Nephron (organoid): ENCODE results near the gene KRTAP10-11.
"Not testable (repeated sequence)": the region's sequence is repeated elsewhere in the genome, so short reads cannot be mapped to it uniquely, and the experiment has no call there.

Experiments
- H3K27ac Mint-ChIP-seq, 3 experiments: 2 replicates each; pipeline ENCODE4 v1.8.0; 2020; ENCODE audit warnings: mixed read lengths in 3 of 3, mild to moderate bottlenecking in 2 of 3, moderate library complexity in 1 of 3
- H3K27me3 Mint-ChIP-seq: 2 replicates; pipeline ENCODE4 v1.8.0; 2021; ENCODE audit warnings: low read depth, mild to moderate bottlenecking, moderate library complexity, mixed read lengths
- H3K36me3 Mint-ChIP-seq: 2 replicates; pipeline ENCODE4 v1.8.0; 2020; ENCODE audit warnings: low read depth, mixed read lengths
- H3K4me1 Mint-ChIP-seq: 2 replicates; pipeline ENCODE4 v1.8.0; 2020; ENCODE audit warnings: mixed read lengths
- H3K4me3 Mint-ChIP-seq, 3 experiments: 2 replicates each; pipeline ENCODE4 v1.8.0; 2020; ENCODE audit warnings: mild to moderate bottlenecking in 3 of 3, mixed read lengths in 3 of 3, moderate library complexity in 2 of 3
- H3K9me3 Mint-ChIP-seq: 2 replicates; pipeline ENCODE4 v1.8.0; 2020; ENCODE audit warnings: mixed read lengths
- CTCF ChIP-seq, 3 experiments: fragments of 200-600 bp; sonication (generic); IDR thresholded peaks; one replicate each; pipeline ENCODE4 v1.5.0; 2021; ENCODE audit warnings: antibody characterized with exemption in 3 of 3; ENCODE audit not compliant: unreplicated experiment in 3 of 3

Gene KRTAP10-11

GRCh38 chr21:44628707-44629391 lies 17.4 kb upstream of the KRTAP10-11 start:
- Mint-ChIP-seq H3K36me3 (peaks cover 20% of the 10 kb centered on the region), H3K9me3 (peaks cover 44% of the 10 kb centered on the region), H3K27me3 (peaks cover 26% of the 10 kb centered on the region), H3K27ac (no peak overlapping the region), H3K4me3 (no peak overlapping the region), H3K4me1 (no peaks in the 10 kb centered on the region)
- no peak for TF ChIP-seq CTCF (IDR thresholded peaks at IDR 0.05; ENCODE audit: unreplicated experiment in 3 of 3)

DNA sequence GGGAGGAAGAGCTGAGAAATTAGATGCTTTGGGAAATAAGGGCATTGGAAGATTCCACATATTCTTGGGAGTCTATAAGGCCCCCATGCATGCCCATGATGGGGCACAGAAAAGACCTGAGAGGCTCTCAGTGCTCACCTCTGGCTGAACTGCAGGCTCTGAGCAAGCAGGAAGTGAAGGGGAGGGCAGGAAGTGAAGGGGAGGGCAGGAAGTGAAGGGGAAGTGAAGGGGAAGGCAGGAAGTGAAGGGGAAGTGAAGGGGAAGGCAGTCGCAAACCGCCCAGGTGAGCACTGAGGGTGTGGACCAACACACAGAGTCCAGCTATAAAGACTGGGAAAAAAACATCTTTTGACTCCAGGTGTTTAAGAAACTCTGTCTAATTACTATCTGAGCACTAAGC lies 15.8 kb upstream of the KRTAP10-11 start:
- TF ChIP-seq CTCF (IDR thresholded peaks at IDR 0.05; ENCODE audit: unreplicated experiment in 3 of 3): no peak
- no peaks in the 10 kb centered on the region for H3K4me1 Mint-ChIP-seq
- H3K9me3 Mint-ChIP-seq: peaks cover 35% of the 10 kb centered on the region
- H3K27ac Mint-ChIP-seq: no peak overlapping the region
- H3K27me3 Mint-ChIP-seq: peaks cover 30% of the 10 kb centered on the region
- no peak overlapping the region for H3K4me3 Mint-ChIP-seq
- H3K36me3 Mint-ChIP-seq: peaks cover 13% of the 10 kb centered on the region

- no peak for TF ChIP-seq CTCF (IDR thresholded peaks at IDR 0.05; ENCODE audit: unreplicated experiment in 3 of 3)
- H3K27ac Mint-ChIP-seq: no peak overlapping the region
- peaks cover 23% of the 10 kb centered on the region for H3K27me3 Mint-ChIP-seq
- H3K4me3 Mint-ChIP-seq: no peak overlapping the region
- peaks cover 13% of the 10 kb centered on the region for H3K36me3 Mint-ChIP-seq
- H3K9me3 Mint-ChIP-seq: peaks cover 35% of the 10 kb centered on the region
- no peaks in the 10 kb centered on the region for H3K4me1 Mint-ChIP-seq
These were observed 14.1 kb upstream of the KRTAP10-11 start for GRCh38 chr21:44632067-44632466.

DNA sequence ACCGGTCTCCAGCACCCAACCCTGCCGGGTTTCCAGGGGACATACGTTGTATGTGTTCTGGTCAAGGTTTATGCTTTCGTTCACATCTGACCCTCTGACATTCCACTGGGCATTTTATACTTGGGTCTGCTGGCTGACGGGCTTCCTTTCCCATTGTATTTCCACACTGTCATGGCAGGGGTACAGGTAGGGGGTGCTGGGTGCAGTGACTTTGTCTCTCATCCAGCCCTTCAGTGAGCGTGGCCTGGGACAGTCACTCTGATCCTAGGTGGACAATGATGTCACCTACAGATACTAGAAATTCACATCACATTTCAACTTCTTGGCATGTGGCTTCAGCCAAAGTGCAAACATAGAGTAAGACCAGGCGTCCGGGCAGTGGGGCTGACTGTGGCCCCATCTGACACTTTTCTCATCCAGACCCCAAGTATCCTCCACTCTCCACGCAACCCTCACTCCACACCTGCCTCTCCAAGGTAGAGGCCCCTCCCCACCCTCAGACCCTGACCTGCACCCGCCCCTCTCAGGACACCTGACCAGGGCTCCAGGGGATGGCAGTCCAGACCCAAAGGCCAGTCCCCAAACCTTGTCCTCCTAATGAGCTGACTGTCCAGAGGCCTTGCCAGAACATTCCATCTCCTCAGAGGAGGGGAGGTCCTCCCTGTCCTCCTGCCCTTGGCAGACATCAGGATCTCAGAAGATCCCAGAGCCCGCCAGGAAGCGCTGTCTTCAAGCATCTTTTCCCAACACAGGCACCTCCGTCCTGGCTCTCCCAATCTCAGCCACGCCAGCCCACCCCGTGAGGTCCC lies 9.8 kb upstream of the KRTAP10-11 start:
- H3K27ac Mint-ChIP-seq: no peak overlapping the region
- TF ChIP-seq CTCF (IDR thresholded peaks at IDR 0.05; ENCODE audit: unreplicated experiment in 3 of 3): no peak
- H3K27me3 Mint-ChIP-seq: peaks cover 18% of the 10 kb centered on the region
- peaks cover 36% of the 10 kb centered on the region for H3K9me3 Mint-ChIP-seq
- H3K4me3 Mint-ChIP-seq: no peak overlapping the region
- no peaks in the 10 kb centered on the region for H3K36me3 Mint-ChIP-seq
- no peaks in the 10 kb centered on the region for H3K4me1 Mint-ChIP-seq

DNA sequence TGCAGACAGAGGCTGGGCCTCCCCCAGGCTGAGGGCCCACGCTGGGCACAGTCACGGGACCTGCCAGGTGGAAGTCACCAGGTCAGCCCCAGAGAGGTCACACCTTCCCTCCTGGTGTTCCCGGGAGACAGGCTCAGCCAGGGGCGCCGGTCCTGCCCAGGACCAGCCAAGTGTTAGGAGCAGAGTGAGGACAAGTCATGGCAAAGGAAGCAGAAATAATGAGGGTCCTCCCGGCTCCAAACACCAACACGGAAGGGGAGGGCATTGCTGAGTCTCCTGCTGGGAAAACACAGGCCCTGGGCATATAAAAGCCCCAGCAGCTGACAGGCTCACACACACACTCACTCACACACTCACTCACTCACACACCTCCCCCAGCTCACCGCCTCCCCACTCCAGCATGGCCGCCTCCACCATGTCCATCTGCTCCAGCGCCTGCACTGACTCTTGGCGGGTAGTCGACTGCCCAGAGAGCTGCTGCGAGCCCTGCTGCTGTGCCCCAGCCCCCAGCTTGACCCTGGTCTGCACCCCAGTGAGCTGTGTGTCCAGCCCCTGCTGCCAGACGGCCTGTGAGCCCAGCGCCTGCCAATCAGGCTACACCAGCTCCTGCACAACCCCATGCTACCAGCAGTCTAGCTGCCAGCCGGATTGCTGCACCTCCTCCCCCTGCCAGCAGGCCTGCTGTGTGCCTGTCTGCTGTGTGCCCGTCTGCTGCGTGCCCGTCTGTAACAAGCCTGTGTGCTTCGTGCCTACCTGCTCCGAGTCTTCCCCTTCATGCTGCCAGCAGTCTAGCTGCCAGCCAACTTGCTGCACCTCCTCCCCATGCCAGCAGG lies 9.0 kb upstream of the KRTAP10-11 start, which contains the start of gene KRTAP10-10:
TSS of gene KRTAP10-10 (plus strand) at position 339 of the 833 bp plus-strand sequence. CDS start at position 401, 62 bp downstream.
- H3K36me3 Mint-ChIP-seq: no peaks in the 10 kb centered on the region
- H3K9me3 Mint-ChIP-seq: peaks cover 33% of the 10 kb centered on the region
- TF ChIP-seq CTCF (IDR thresholded peaks at IDR 0.05; ENCODE audit: unreplicated experiment in 3 of 3): no peak
- H3K27me3 Mint-ChIP-seq: peaks cover 18% of the 10 kb centered on the region
- H3K4me1 Mint-ChIP-seq: no peaks in the 10 kb centered on the region
- no peak within 1 kb of the TSS for H3K4me3 Mint-ChIP-seq
- H3K27ac Mint-ChIP-seq: no peak within 1 kb of the TSS

- peaks cover 33% of the 10 kb centered on the region for H3K9me3 Mint-ChIP-seq
- not testable (repeated sequence) for H3K4me3 Mint-ChIP-seq, H3K36me3 Mint-ChIP-seq, H3K27ac Mint-ChIP-seq, H3K4me1 Mint-ChIP-seq
- peaks cover 18% of the 10 kb centered on the region for H3K27me3 Mint-ChIP-seq
These were observed 8.3 kb upstream of the KRTAP10-11 start for GRCh38 chr21:44637851-44638348.

GRCh38 chr21:44638506-44639330 lies 7.5 kb upstream of the KRTAP10-11 start:
- H3K4me3 Mint-ChIP-seq, H3K27ac Mint-ChIP-seq, H3K4me1 Mint-ChIP-seq, H3K36me3 Mint-ChIP-seq: not testable (repeated sequence)
- peaks cover 13% of the 10 kb centered on the region for H3K27me3 Mint-ChIP-seq
- H3K9me3 Mint-ChIP-seq: peaks cover 35% of the 10 kb centered on the region
